SU-DHL-6 (cell line): Measurements from ENCODE around the gene PLEKHG3.

ENCODE experiments used
- H2AFZ ChIP-seq: fragments of 200-600 bp; sonication (generic); 2 replicates; pipeline ENCODE4 v1.6.1; 2014; ENCODE audit warnings: low read depth, mild to moderate bottlenecking, moderate library complexity, mixed read lengths, antibody characterized with exemption, low read length; ENCODE audit not compliant: severe bottlenecking
- H3F3A ChIP-seq: fragments of 200-600 bp; shearing (Covaris generic); 2 replicates; pipeline ENCODE4 v1.6.0; 2016; ENCODE audit warnings: antibody characterized with exemption, mild to moderate bottlenecking; ENCODE audit not compliant: insufficient read depth
- H3K27ac ChIP-seq: fragments of 200-600 bp; sonication (generic); 2 replicates; pipeline ENCODE4 v1.5.1; 2016; ENCODE audit warnings: low read depth, mild to moderate bottlenecking, low read length, moderate library complexity, mixed read lengths
- H3K27me3 ChIP-seq: fragments of 200-600 bp; sonication (generic), shearing (Covaris generic); 2 replicates; pipeline ENCODE4 v1.6.0; 2014; ENCODE audit warnings: mild to moderate bottlenecking, low read length
- H3K36me3 ChIP-seq: fragments of 200-600 bp; sonication (generic); 2 replicates; pipeline ENCODE4 v1.6.1; 2014; ENCODE audit warnings: mild to moderate bottlenecking, low read length, mixed read lengths
- H3K4me2 ChIP-seq: fragments of 300-600, 200-600 bp; shearing (Covaris generic), sonication (generic); 2 replicates; pipeline ENCODE4 v1.6.0; 2014; ENCODE audit warnings: low read length, low read depth, mild to moderate bottlenecking; ENCODE audit not compliant: poor library complexity, severe bottlenecking
- H3K4me3 ChIP-seq: fragments of 200-600 bp; sonication (generic); 2 replicates; pipeline ENCODE4 v1.5.1; 2014; ENCODE audit warnings: antibody characterized with exemption, low read length, mild to moderate bottlenecking, mixed read lengths; ENCODE audit not compliant: insufficient read depth, poor library complexity, severe bottlenecking
- H3K79me2 ChIP-seq: fragments of 200-600 bp; sonication (generic); 2 replicates; pipeline ENCODE4 v1.6.1; 2014; ENCODE audit warnings: mild to moderate bottlenecking, low read length, moderate library complexity; ENCODE audit not compliant: insufficient read depth
- H3K9ac ChIP-seq: fragments of 200-600 bp; sonication (generic); 2 replicates; pipeline ENCODE4 v1.7.0; 2014; ENCODE audit warnings: mild to moderate bottlenecking, low read length
- H3K9me2 ChIP-seq: fragments of 200-600 bp; sonication (generic); replicated peaks from 2 replicates; pipeline ENCODE4 v1.6.1; 2014; ENCODE audit warnings: low read length; ENCODE audit not compliant: insufficient read depth
- H3K9me3 ChIP-seq: fragments of 200-600 bp; sonication (generic); 2 replicates; pipeline ENCODE4 v1.6.1; 2014; ENCODE audit warnings: low read length, mixed read lengths; ENCODE audit not compliant: insufficient read depth
- H4K20me1 ChIP-seq: fragments of 200-600 bp; sonication (generic); 2 replicates; pipeline ENCODE4 v1.6.1; 2014; ENCODE audit warnings: low read depth, mild to moderate bottlenecking, antibody characterized with exemption, low read length, moderate library complexity, mixed read lengths
- CTCF ChIP-seq: fragments of 200-600 bp; sonication (generic); IDR thresholded peaks from one replicate; pipeline ENCODE4 v1.5.1; 2017; ENCODE audit warnings: antibody characterized with exemption, mild to moderate bottlenecking, low read length, moderate library complexity; ENCODE audit not compliant: insufficient read depth, poor library complexity, severe bottlenecking
- EZH2phosphoT487 ChIP-seq: fragments of 200-600 bp; sonication (generic), shearing (Covaris generic); conservative IDR thresholded peaks from 2 replicates; pipeline ENCODE4 v1.6.1; 2018; ENCODE audit warnings: mild to moderate bottlenecking, antibody characterized with exemption, low read length, moderate library complexity, mixed read lengths

The PLEKHG3 gene

GRCh38 chr14:64714432-64715025, 10.3 kb downstream of the PLEKHG3 start:
- no peak overlapping the region for H3K4me3 ChIP-seq
- peaks cover 12% of the 10 kb centered on the region; the same call in 1 of the 2 replicates for H3K9me3 ChIP-seq
- no peak overlapping the region for H3K27ac ChIP-seq
- no peaks in the 10 kb centered on the region for H4K20me1 ChIP-seq
- no peaks in the 10 kb centered on the region for H3K9me2 ChIP-seq
- no peak overlapping the region for H3K4me2 ChIP-seq
- no peak overlapping the region for H3K9ac ChIP-seq
- no peaks in the 10 kb centered on the region for H3K79me2 ChIP-seq
- no peaks in the 10 kb centered on the region; the same call in 1 of the 2 replicates for H3K27me3 ChIP-seq
- no peak for TF ChIP-seq EZH2phosphoT487
- no peak for TF ChIP-seq CTCF
- H2AFZ ChIP-seq: no peak overlapping the region
- H3F3A ChIP-seq: no peaks in the 10 kb centered on the region
- no peaks in the 10 kb centered on the region for H3K36me3 ChIP-seq

GRCh38 chr14:64715146-64715627, 11.0 kb downstream of the PLEKHG3 start:
- no peak overlapping the region for H3K9ac ChIP-seq
- no peaks in the 10 kb centered on the region for H3K79me2 ChIP-seq
- H3F3A ChIP-seq: no peaks in the 10 kb centered on the region
- H4K20me1 ChIP-seq: no peaks in the 10 kb centered on the region
- no peaks in the 10 kb centered on the region for H3K9me2 ChIP-seq
- peaks cover 12% of the 10 kb centered on the region; the same call in 1 of the 2 replicates for H3K9me3 ChIP-seq
- H3K4me2 ChIP-seq: no peak overlapping the region
- H3K27me3 ChIP-seq: no peaks in the 10 kb centered on the region; the same call in 1 of the 2 replicates
- TF ChIP-seq EZH2phosphoT487: no peak
- TF ChIP-seq CTCF: no peak
- no peak overlapping the region for H2AFZ ChIP-seq
- no peak overlapping the region for H3K27ac ChIP-seq
- no peaks in the 10 kb centered on the region for H3K36me3 ChIP-seq
- H3K4me3 ChIP-seq: no peak overlapping the region

GRCh38 chr14:64715628-64716412, 11.6 kb downstream of the PLEKHG3 start:
- no peak overlapping the region for H3K9ac ChIP-seq
- peaks cover 12% of the 10 kb centered on the region; the same call in 1 of the 2 replicates for H3K9me3 ChIP-seq
- no peaks in the 10 kb centered on the region for H3F3A ChIP-seq
- TF ChIP-seq EZH2phosphoT487 (no peak), CTCF (no peak)
- no peaks in the 10 kb centered on the region for H3K36me3 ChIP-seq
- no peaks in the 10 kb centered on the region for H4K20me1 ChIP-seq
- H3K9me2 ChIP-seq: no peaks in the 10 kb centered on the region
- no peak overlapping the region for H3K4me3 ChIP-seq
- no peak overlapping the region for H3K27ac ChIP-seq
- no peak overlapping the region for H2AFZ ChIP-seq
- no peaks in the 10 kb centered on the region for H3K79me2 ChIP-seq
- no peak overlapping the region for H3K4me2 ChIP-seq
- no peaks in the 10 kb centered on the region; the same call in 1 of the 2 replicates for H3K27me3 ChIP-seq
